HepG2 (cell line): ENCODE measurements around the gene PFDN2. TPM values are rescaled to one million over a fixed set of nuclear protein-coding genes. Genes with fewer than 3 reads are reported as not detected.

Source experiments
- ARNT2 ChIP-seq: sonication (generic); formaldehyde crosslinking; IDR thresholded peaks from 2 replicates; pipeline ENCODE4 v1.8.0; 2022; ENCODE audit warnings: mild to moderate bottlenecking, low read depth, missing genetic modification reagents, moderate library complexity
- DNMT1 ChIP-seq: sonication (generic); formaldehyde crosslinking; IDR thresholded peaks from 2 replicates; pipeline ENCODE4 v1.5.1; 2020; ENCODE audit warnings: mild to moderate bottlenecking, missing genetic modification reagents
- FOXP1 ChIP-seq, 2 experiments: fragments of 450-650 bp in 1 of 2; IDR thresholded peaks; 2 replicates each; pipeline ENCODE4 v1.6.1; 2017 to 2018; ENCODE audit warnings: antibody characterized with exemption in 1 of 2
- HMG20B ChIP-seq: conservative IDR thresholded peaks from 2 replicates; pipeline ENCODE4 v1.6.1; 2016; ENCODE audit warnings: missing genetic modification reagents, missing compliant biosample characterization
- HNRNPK ChIP-seq: fragments of 200-400 bp; formaldehyde crosslinking; IDR thresholded peaks from 2 replicates; pipeline ENCODE4 v1.6.1; 2018; ENCODE audit warnings: low read length, low read depth, moderate library complexity, mild to moderate bottlenecking; ENCODE audit not compliant: poor library complexity, severe bottlenecking
- JARID2 ChIP-seq: sonication (generic); formaldehyde crosslinking; IDR thresholded peaks from 2 replicates; pipeline ENCODE4 v1.8.1; 2023; ENCODE audit warnings: missing genetic modification reagents, inconsistent platforms; ENCODE audit not compliant: insufficient replicate concordance
- JUND ChIP-seq: sonication (generic); formaldehyde crosslinking; IDR thresholded peaks from 2 replicates; pipeline ENCODE4 v1.8.0; 2022; ENCODE audit warnings: mild to moderate bottlenecking, missing genetic modification reagents
- NBN ChIP-seq: fragments of 450-650 bp; conservative IDR thresholded peaks from 2 replicates; pipeline ENCODE4 v1.6.1; 2017
- NFKBIZ ChIP-seq: IDR thresholded peaks from 2 replicates; pipeline ENCODE4 v1.6.1; 2018; ENCODE audit warnings: missing genetic modification reagents, missing compliant biosample characterization
- NFYB ChIP-seq: sonication (generic); formaldehyde crosslinking; IDR thresholded peaks from 2 replicates; pipeline ENCODE4 v1.4.0; 2020; ENCODE audit warnings: missing genetic modification reagents
- RFXANK ChIP-seq: IDR thresholded peaks from 2 replicates; pipeline ENCODE4 v1.6.1; 2016
- ZBTB44 ChIP-seq: sonication (generic); formaldehyde crosslinking; IDR thresholded peaks from 2 replicates; pipeline ENCODE4 v1.4.0; 2020; ENCODE audit warnings: missing genetic modification reagents
- ZFP90 ChIP-seq: sonication (generic); formaldehyde crosslinking; IDR thresholded peaks from 2 replicates; pipeline ENCODE4 v1.8.0; 2022; ENCODE audit warnings: missing genetic modification reagents, mild to moderate bottlenecking, inconsistent platforms, borderline replicate concordance
- ZNF3 ChIP-seq: IDR thresholded peaks from 2 replicates; pipeline ENCODE4 v1.7.0; 2017; ENCODE audit warnings: inconsistent platforms
- polyA plus RNA-seq, 8 experiments: library from polyadenylated mRNA; depleted of rRNA in 3 of 8; stranded (reverse) in 7 of 8; unstranded in 1 of 8; fragments of >200 nt; fragmentation: Illumina TruSeq in 4 of 8; extraction: Trizol in 4 of 8; gene quantifications; 2 replicates each; pipeline versions ENCODE4 v1.2.1 to v1.2.3, GENCODE V29; 2011 to 2016; ENCODE audit warnings: low read depth in 4 of 8, missing spikeins in 1 of 8, mixed read lengths in 1 of 8; ENCODE audit not compliant: insufficient read depth in 1 of 8
- total RNA-seq, 5 experiments: library from RNA; depleted of rRNA; stranded (reverse); fragments of >200 nt; fragmentation: Illumina TruSeq; extraction: Trizol; gene quantifications; 2 replicates each; pipeline ENCODE4 v1.2.3, GENCODE V29; 2016; ENCODE audit warnings: low read depth in 1 of 5
- TF ChIP-seq, protein P1 (sequence below): sonication (generic); formaldehyde crosslinking; IDR thresholded peaks from 2 replicates; pipeline ENCODE4 v1.8.0; 2022; ENCODE audit warnings: low read depth, missing genetic modification reagents
- TF ChIP-seq, protein P2 (sequence below): IDR thresholded peaks from 2 replicates; pipeline ENCODE4 v1.6.1; 2016; ENCODE audit warnings: missing biosample characterization, missing genetic modification reagents, low read depth
- TF ChIP-seq, protein P3 (sequence below), 2 experiments: sonication (generic) in 1 of 2; formaldehyde crosslinking in 1 of 2; IDR thresholded peaks; 2 replicates each; pipeline versions ENCODE4 v1.4.0 to v1.6.1; 2016 to 2020; ENCODE audit warnings: borderline replicate concordance in 1 of 2, low read depth in 1 of 2, mild to moderate bottlenecking in 1 of 2, missing genetic modification reagents in 1 of 2
- TF ChIP-seq, protein P4 (sequence below): sonication (generic); formaldehyde crosslinking; IDR thresholded peaks from 2 replicates; pipeline ENCODE4 v1.4.0; 2020; ENCODE audit warnings: low read depth, mild to moderate bottlenecking, missing genetic modification reagents

PFDN2 gene
- total and polyA plus RNA-seq, 2 of the 13 experiments (the other 11 are each of a cell fraction or from before 2014, with no cell fraction given) = 62.6 to 63.6 TPM

- TF ChIP-seq HNRNPK = no peak
- no peak for TF ChIP-seq NBN
- TF ChIP-seq NFYB (CRISPR knock-in tag) = peak; percentile 71
- no peak for TF ChIP-seq ZNF3 (CRISPR knock-in tag)
- TF ChIP-seq JUND (CRISPR knock-in tag) = 0 out of 2 replicates have a peak, but pooled peaks have one; percentile 13
- TF ChIP-seq, protein P1, sequence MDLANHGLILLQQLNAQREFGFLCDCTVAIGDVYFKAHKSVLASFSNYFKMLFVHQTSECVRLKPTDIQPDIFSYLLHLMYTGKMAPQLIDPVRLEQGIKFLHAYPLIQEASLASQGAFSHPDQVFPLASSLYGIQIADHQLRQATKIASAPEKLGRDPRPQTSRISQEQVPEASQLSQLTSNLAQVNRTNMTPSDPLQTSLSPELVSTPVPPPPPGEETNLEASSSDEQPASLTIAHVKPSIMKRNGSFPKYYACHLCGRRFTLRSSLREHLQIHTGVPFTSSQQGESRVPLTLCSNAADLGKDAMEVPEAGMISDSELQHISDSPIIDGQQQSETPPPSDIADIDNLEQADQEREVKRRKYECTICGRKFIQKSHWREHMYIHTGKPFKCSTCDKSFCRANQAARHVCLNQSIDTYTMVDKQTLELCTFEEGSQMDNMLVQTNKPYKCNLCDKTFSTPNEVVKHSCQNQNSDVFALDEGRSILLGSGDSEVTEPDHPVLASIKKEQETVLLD = no peak
- TF ChIP-seq, protein P2, sequence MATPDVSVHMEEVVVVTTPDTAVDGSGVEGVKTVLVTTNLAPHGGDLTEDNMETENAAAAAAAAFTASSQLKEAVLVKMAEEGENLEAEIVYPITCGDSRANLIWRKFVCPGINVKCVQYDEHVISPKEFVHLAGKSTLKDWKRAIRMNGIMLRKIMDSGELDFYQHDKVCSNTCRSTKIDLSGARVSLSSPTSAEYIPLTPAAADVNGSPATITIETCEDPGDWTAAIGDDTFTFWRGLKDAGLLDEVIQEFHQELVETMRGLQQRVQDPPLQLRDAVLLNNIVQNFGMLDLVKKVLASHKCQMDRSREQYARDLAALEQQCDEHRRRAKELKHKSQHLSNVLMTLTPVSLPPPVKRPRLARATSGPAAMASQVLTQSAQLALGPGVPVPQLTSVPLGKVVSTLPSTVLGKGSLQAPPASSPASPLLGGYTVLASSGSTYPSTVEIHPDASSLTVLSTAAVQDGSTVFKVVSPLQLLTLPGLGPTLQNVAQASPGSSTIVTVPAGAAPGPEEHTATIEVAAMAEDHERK (CRISPR knock-in tag) = no peak
- TF ChIP-seq, protein P3, sequence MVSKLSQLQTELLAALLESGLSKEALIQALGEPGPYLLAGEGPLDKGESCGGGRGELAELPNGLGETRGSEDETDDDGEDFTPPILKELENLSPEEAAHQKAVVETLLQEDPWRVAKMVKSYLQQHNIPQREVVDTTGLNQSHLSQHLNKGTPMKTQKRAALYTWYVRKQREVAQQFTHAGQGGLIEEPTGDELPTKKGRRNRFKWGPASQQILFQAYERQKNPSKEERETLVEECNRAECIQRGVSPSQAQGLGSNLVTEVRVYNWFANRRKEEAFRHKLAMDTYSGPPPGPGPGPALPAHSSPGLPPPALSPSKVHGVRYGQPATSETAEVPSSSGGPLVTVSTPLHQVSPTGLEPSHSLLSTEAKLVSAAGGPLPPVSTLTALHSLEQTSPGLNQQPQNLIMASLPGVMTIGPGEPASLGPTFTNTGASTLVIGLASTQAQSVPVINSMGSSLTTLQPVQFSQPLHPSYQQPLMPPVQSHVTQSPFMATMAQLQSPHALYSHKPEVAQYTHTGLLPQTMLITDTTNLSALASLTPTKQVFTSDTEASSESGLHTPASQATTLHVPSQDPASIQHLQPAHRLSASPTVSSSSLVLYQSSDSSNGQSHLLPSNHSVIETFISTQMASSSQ (IDR thresholded peaks at IDR 0.05; ENCODE audit: low read depth) = no peak
- TF ChIP-seq, protein P3 (CRISPR knock-in tag; IDR thresholded peaks at IDR 0.05; ENCODE audit: borderline replicate concordance) = no peak
- no peak; the same call in 1 of the 2 replicates for TF ChIP-seq ZFP90 (CRISPR knock-in tag)
- no peak for TF ChIP-seq ZBTB44 (CRISPR knock-in tag)
- no peak for TF ChIP-seq FOXP1 (IDR thresholded peaks at IDR 0.05)
- no peak for TF ChIP-seq FOXP1 (CRISPR knock-in tag; IDR thresholded peaks at IDR 0.05)
- no peak for TF ChIP-seq HMG20B (CRISPR knock-in tag)
- TF ChIP-seq RFXANK (CRISPR knock-in tag) = no peak
- no peak for TF ChIP-seq ARNT2 (CRISPR knock-in tag)
- no peak for TF ChIP-seq DNMT1 (CRISPR knock-in tag)
- TF ChIP-seq NFKBIZ = no peak
- TF ChIP-seq, protein P4, sequence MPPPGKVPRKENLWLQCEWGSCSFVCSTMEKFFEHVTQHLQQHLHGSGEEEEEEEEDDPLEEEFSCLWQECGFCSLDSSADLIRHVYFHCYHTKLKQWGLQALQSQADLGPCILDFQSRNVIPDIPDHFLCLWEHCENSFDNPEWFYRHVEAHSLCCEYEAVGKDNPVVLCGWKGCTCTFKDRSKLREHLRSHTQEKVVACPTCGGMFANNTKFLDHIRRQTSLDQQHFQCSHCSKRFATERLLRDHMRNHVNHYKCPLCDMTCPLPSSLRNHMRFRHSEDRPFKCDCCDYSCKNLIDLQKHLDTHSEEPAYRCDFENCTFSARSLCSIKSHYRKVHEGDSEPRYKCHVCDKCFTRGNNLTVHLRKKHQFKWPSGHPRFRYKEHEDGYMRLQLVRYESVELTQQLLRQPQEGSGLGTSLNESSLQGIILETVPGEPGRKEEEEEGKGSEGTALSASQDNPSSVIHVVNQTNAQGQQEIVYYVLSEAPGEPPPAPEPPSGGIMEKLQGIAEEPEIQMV (CRISPR knock-in tag) = 0 out of 2 replicates have a peak, but pooled peaks have one; percentile 4
- no peak for TF ChIP-seq JARID2 (CRISPR knock-in tag)
Observed at GRCh38 chr1:161159087-161159912, 41.5 kb upstream of the PFDN2 start, which contains the start of gene USP21 (continued).
